Endothelial cell of umbilical vein (primary cell): Measurements from ENCODE around the gene FOXP4.

Experiments used
- POLR2A ChIP-seq: IDR thresholded peaks from 2 replicates; pipeline ENCODE4 v1.6.1; 2012; ENCODE audit warnings: low read depth, mild to moderate bottlenecking, control low read depth, low read length
- POLR2AphosphoS5 ChIP-seq: IDR thresholded peaks from 2 replicates; pipeline ENCODE4 v1.6.1; 2012; ENCODE audit warnings: low read depth, mild to moderate bottlenecking, control low read depth, low read length, moderate library complexity; ENCODE audit not compliant: insufficient read depth
- TF ChIP-seq, protein P1 (sequence below), 2 donors: IDR thresholded peaks; 1 replicate in 1 of 2; 2 replicates in 1 of 2; pipeline ENCODE4 v1.5.1; 2011; ENCODE audit warnings: low read length in 2 of 2, mild to moderate bottlenecking in 2 of 2, moderate library complexity in 2 of 2, control low read depth in 1 of 2, inconsistent platforms in 1 of 2, low read depth in 1 of 2; ENCODE audit not compliant: insufficient read depth in 1 of 2; ENCODE audit errors: extremely low read depth in 1 of 2

DNA sequence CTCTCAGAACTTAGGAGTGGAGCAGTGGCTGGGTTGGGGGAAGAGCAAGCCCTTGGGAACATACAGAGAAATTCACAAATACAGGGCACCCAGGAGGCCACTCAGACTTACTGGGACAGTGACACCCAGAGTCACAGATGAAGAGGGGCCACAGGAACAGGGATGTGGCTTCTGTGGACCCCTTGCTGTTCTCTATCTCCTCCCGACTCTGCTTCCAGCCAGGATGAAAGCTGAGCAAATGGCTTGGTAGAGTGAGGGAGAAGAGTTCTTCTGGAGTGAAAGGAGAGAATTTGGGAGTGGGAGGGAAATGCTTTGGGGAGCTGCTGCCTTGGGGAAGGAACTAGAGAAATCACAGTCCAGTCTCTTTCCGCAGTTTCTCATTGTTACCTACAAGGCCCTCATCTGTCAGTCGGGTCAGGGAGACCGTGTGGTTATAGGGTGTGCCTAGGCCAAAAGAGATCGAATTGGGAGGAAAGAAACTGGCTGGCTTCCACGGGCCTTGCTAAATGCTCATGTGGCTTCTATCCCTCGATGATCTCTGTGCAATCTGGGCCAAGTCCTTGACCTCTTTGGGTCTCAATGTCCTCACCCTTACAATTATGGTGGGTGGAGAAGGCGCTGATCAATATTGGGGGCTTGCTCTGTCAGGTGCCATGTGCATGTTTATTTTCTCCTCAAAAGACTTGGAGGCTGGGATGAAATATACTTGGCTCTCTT lies 17.0 kb downstream of the FOXP4 start:
- TF ChIP-seq, protein P1, sequence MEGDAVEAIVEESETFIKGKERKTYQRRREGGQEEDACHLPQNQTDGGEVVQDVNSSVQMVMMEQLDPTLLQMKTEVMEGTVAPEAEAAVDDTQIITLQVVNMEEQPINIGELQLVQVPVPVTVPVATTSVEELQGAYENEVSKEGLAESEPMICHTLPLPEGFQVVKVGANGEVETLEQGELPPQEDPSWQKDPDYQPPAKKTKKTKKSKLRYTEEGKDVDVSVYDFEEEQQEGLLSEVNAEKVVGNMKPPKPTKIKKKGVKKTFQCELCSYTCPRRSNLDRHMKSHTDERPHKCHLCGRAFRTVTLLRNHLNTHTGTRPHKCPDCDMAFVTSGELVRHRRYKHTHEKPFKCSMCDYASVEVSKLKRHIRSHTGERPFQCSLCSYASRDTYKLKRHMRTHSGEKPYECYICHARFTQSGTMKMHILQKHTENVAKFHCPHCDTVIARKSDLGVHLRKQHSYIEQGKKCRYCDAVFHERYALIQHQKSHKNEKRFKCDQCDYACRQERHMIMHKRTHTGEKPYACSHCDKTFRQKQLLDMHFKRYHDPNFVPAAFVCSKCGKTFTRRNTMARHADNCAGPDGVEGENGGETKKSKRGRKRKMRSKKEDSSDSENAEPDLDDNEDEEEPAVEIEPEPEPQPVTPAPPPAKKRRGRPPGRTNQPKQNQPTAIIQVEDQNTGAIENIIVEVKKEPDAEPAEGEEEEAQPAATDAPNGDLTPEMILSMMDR (IDR thresholded peaks at IDR 0.05; ENCODE audit: extremely low read depth in 1 of 2, insufficient read depth in 1 of 2, low read depth in 1 of 2, low read length in 2 of 2), result no peak
- TF ChIP-seq POLR2A (no peak), POLR2AphosphoS5 (no peak)
